ENCODE measurements around the gene SVEP1. TPM values are rescaled to one million over a fixed set of nuclear protein-coding genes. Genes with fewer than 3 reads are reported as not detected.
"Not testable (repeated sequence)": the region's sequence is repeated elsewhere in the genome, so short reads cannot be mapped to it uniquely, and the experiment has no call there.

Gene SVEP1
- total RNA-seq, 1 experiment from 2014 or later = 1.3 TPM

DNA sequence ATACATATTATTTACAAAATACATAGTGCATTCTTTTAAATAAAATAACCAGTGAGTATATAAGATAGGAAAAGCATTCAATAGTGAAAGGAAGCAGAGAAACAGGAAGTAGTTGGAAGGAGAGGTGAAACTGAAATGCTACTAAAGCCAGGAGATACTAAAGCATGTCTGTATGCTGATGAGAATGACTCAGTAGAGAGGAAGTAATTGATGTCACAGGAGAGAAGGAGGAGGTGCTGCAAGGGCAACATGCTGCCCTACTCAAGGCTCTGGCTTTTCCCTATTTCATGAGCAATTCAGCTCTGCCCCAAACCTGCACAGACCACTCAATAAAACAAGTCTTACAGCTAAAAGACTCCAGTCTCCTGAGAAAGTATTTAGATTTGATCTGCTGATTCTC lies 133.4 kb downstream of the SVEP1 start:
- DNase-seq (ENCODE audit: low read depth) = peak; percentile 23

DNA sequence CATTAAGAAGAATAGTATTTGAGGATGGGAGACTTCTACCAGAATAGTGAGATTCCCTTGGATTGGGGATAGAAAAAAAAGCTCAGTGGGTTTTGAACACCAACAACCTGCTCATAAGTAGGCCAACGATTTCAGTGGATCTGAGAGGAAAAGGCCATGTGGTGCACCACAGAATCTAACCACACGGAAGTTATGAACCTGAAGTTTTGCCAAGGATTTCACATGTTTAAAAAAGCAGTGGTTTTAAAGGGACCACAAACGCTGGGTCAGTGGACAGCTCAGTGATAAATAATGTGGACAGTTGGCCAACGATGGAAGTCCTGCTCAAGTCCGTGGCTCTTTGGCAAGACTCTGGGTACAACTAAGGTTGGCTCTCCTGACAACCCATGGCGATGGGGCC lies 134.6 kb downstream of the SVEP1 start:
- DNase-seq (ENCODE audit: low read depth) = peak; percentile 97

DNA sequence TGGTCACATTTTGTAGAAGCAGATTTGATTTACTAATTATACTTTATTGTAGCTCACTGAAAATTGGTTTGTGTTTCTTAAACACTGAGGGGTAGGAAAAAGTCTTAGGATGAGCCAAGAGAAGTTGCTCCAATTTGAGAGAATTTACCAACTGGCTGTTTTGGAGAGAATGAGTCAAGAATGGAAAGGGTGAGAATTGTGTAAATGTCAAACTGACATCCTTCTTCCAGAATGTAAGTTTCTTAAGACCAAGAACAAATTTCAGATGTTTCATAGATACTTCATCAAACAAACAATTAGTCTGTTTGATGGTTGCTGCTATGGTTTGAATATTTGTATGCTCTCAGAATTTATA lies 135.7 kb downstream of the SVEP1 start:
- DNase-seq (ENCODE audit: low read depth) = peak; percentile 87

DNA sequence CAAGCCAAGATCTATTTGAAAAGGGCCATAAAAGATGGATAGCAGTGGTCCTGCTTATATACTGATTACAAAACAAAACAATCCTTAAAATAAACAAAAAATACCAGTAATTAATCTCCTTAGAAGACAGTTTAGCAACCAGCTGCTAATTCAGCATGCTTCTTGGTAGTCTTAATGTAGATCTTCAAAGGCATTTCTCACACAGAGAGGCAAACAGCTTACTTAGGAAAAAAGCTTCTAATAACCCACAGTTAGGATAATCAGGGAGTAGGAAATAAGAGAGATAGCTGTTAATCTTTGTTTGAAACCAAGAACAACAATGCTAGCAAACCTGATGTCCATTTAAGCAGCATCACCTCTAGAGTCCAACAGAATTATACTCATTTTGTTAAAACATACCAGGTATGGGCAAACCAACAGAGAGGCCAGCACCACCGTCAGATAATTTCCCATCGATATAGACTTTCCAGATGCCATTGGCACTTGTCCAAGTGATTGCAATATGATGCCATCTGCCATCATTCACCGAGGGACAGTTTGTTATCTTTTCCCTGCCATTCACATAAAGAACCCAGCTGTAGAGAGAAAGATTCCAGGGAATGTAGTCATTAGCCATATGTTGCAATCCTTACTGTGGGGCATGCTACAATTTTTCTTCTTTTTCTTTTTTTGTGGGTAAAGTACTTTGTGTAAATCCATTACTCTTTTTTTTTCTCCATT lies 136.2 kb downstream of the SVEP1 start:
- peak; percentile 92 for DNase-seq (ENCODE audit: low read depth)

DNA sequence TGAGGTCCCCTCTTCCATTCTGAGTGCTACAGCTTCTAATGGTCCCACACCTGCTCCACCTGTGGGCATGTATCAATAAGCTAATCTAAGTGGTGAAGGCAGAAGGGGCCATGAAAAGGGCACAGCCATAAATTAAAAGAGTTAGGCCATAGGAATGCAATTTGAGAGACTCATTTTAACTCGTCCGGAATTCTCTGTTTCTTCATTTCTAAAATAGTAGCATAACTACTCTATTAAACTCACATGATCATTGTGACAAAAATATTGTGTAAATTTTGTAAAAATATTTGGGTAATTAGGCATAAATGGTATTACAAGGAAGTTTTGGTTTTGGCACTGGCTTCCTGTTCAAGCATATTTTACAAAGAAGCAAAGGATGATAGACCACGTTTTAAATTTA lies 138.7 kb downstream of the SVEP1 start:
- no peak for DNase-seq (ENCODE audit: low read depth)

DNA sequence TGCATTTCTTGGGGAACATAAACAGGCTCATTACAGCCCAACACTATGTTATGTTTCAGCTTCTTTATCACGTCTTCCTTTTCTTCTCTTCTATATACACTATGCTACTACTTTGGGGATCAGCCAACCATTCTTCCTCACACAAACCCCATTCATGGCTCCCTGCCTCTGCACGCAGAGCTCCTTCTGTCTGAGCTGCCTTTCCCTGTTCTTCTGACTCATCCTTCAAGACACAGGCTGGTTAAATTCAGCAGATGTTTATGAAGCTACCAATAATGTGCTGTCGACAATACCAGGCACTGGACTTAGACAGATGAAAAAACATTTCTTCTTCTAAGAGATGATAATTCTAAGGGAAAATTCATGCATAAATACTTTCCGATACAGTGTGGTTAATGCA lies 139.4 kb downstream of the SVEP1 start:
- DNase-seq (ENCODE audit: low read depth) = peak; percentile 84

DNA sequence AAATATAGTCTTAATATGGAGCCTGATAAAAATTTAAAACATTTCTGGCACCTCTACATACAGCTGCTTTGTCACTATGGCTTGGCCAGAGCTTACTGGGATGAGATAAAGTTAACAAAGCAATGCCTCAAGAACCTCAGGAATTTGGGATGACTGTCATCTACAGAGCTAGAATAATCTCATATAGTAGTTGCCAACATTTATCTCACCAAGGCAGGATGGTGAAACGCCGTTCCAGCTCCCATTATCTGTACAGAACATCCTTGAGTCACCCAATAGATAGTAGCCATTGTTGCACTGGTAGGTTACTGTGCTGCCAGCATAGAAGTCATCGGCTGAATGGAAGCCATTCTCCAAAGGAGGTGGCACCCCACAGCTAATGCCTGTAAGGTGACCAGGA lies 147.3 kb downstream of the SVEP1 start:
- peak; percentile 60 for DNase-seq (ENCODE audit: low read depth)

DNA sequence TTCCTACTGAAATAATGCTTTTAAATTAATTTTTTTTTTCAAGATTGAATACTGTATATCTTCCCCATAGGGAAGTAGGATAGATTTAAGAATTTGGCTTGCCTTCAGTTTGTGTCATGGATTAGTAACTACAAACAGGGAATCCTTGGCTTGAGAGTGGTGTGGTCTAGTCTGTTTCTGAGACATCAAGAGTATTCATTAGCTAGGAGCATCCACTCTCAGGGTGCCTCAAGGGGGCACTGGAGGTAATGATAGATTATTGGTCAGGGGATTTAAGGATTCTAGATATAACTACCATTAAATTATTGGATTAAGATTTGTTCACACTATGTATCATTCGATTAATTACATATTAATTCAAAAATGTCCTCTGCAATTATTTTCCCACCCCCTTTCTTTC lies 150.1 kb downstream of the SVEP1 start:
- DNase-seq (ENCODE audit: low read depth) = peak; percentile 26

DNA sequence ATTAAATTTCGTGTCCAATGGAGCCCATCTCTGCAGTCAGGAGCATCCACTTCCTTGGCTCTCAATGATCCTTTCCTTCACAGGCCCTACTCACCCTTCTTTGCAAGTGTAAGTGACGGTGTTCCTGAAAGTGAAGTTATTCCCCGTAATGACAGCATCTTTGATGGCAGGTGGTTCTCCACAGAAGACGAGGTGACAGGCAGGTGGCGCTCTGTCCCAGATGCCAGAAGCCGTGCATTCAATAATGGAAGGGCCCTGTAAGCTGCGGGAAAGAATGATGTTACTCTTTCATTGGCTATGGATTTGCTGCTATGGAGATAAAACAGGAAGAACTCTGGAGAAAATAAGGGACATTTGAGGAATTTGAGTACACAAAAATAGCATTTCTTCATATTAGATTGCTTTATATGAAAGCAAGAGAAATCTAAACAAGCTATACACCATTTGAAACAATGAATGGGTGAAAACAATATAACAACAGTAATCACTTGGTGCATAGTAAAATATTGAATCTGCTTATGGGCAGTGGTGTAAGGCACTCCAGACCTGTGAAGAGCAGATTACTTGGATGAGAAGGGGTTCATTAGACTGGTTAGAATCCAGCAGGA lies 151.9 kb downstream of the SVEP1 start:
- peak; percentile 51 for DNase-seq (ENCODE audit: low read depth)

DNA sequence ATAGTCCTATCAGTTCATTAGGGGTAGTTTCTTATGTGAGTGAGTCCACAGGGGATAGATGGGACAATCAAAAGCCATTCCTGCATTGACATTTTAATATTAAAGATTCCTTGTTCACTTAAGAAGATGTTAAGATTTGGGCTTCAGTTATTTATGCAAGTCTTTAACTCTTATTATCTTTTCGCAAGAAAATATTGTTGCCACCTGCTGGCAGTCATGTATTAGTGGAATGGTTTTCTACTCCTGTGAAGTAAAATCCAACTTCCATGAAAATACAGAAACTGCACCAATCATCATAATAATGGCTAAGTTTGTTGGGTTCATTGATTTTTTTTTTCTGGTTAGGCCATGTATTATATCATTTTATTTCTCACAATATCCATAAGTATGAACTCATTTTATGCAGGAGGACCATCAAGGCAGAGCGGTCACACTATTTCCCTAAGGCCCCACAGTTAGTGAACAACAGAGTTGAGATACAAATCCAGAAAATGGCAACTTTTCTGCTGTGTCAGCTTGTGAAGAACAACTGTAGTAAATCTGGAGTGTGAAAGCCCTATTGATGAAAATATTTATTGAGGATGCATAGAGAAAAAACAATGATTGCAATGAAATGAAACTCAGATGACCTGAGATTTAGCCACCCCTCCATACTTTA lies 153.4 kb downstream of the SVEP1 start:
- peak; percentile 32 for DNase-seq (ENCODE audit: low read depth)

DNA sequence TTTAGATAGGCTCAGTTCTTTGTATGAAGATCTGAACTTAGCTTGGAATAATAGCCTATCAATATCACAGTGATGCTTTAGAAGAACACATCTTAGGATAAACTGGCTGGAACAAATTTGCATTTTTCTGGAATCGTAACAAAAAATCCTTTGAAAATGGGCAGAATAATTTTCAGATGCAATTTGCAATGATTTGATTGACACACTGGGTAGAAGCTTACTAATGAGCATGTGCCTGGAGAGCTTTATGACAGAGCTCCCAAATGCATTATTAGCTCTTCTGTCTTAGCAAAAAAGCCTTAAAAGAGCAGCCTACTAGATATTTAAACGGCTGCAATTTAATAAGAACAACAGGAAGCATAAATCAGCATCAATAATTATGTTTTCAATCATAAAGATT lies 165.1 kb downstream of the SVEP1 start:
- DNase-seq (ENCODE audit: low read depth) = no peak

DNA sequence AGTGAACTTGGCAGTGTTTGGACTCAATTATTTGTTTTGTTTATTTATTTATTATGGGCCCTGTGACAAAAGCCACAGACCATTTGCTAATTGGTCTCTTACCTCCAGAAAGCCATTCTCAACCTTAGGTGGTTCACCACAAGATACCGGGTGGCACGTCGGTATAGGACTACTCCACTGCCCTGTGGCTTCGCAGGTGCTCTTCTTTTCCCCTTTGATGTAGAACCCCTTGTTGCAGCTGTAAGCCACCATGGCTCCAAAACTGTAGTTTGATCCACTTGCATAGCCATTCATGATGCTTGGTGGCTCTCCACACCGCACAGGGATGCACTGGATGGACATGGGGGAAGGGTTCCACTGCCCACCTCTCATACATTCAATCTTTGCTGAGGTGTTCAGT lies 168.6 kb downstream of the SVEP1 start:
- no peak for DNase-seq (ENCODE audit: low read depth)

DNA sequence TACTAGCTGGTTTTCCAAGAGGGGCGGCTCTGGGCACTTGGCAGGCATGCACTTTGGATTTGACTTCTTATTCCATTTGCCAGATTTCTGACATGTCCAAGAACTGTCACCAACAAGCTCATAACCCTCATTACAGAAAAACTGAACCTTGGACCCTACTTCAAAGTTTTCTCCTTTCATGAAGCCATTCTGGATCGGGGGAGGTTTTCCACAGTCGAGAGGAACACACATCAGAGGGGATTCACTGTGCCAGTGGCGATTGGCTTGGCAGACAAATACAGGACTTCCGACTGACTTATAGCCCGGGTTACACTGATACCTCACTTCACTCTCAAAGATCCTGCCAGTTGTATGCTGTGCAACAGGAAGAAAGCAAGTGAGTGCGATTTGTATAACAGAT lies 170.9 kb downstream of the SVEP1 start:
- DNase-seq (ENCODE audit: low read depth) = no peak

DNA sequence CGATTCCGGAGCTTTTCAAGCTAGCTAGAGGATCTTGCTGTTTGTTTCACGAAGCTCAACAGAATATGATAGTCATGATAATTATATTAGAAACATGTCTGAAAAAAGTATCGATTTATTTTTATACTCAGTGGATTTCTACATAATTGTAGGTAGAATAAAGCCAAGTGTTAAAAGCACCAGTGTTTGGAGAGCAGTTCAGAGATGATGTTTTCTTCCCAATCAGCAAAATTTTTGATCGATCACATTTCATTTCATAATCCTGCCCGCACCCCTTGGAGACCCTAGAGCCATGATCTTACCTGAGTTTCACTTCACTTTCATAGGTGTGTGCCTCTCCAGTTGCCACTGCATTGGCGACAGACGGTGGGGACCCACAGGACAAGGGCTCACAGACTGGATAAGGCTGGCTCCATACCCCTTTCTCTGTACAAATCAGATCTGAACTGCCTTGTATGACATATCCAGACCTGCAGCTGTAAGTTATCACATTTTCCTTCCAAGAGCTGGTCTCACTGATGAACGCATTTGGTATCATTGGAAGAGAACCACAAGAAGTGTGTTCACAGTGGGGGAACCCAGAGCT lies 173.6 kb downstream of the SVEP1 start:
- DNase-seq (ENCODE audit: low read depth) = no peak

DNA sequence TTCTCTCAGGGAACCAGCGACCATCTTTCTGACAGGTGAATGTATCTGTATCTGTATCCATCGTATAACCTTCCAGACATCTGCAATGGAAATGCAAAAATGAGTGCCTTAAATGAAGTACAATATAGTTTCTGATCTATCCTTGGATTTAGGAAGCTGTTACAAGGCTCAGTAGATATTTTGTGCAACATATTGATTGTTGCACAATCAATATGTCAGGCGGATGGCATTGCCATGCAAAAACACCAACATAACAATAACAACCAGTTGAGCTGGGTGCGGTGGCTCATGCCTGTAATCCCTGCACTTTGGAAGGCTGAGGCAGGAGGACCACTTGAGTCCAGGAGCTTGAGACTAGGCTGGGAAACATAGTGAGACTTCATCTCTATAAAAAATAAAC lies 175.1 kb downstream of the SVEP1 start:
- DNase-seq (ENCODE audit: low read depth) = no peak

DNA sequence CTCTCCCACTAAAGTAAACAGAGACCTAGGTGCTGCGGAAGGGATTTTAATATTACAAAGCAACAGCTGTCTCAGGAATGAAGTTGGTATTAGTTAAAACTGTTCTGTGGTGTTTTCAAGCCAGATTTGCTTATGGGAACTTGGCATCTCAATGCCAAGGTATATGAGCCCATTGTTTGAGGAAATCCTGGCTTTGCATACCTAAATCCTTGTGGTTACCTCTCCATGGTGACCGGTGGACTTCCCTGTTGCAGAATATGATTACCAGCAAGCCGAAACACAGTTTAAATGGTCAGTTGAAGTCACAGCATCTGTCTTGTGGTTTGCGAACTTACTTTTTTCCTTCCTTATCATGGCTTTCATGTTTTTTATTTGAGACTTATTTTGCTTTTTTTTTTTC lies 179.6 kb downstream of the SVEP1 start:
- no peak for DNase-seq (ENCODE audit: low read depth)

DNA sequence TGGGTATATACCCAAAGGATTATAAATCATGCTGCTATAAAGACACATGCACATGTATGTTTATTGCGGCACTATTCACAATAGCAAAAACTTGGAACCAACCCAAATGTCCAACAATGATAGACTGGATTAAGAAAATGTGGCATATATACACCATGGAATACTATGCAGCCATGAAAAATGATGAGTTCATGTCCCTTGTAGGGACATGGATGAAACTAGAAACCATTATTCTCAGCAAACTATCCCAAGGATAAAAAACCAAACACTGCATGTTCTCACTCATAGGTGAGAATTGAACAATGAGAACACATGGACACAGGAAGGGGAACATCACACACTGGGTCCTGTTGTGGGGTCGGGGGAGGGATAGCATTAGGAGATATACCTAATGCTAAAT lies 180.5 kb downstream of the SVEP1 start:
- DNase-seq (ENCODE audit: low read depth) = not testable (repeated sequence)

DNA sequence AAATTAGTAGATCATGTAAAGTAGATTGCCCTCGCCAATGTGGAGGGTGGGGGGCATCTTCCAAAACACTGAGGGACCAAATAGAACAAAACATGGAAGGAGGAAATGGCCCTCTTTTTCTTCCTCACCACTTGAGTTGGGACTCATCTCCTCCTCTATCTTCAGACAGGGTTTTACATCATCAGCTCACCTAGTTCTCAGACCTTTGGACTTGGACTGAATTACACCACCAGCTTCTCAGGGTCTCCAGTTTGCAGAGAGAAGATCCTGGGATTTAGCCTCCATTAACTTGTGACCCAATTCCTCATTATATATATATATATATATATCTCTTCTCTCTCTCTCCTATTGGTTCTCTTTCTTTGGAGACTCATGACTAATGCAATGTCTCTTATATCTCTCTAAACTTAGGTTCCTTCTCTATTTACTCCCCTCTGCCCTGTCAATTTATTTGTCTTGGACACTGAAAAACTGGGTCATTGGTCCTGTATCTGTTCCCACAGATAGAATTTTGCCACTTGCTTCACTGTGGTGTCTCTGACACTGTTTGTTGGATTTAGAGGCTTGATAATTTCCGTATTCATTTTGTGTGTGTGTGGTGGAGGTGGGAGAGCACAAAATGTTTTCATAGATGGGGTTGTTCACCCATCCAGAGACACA lies 187.6 kb downstream of the SVEP1 start:
- DNase-seq (ENCODE audit: low read depth) = no peak

DNA sequence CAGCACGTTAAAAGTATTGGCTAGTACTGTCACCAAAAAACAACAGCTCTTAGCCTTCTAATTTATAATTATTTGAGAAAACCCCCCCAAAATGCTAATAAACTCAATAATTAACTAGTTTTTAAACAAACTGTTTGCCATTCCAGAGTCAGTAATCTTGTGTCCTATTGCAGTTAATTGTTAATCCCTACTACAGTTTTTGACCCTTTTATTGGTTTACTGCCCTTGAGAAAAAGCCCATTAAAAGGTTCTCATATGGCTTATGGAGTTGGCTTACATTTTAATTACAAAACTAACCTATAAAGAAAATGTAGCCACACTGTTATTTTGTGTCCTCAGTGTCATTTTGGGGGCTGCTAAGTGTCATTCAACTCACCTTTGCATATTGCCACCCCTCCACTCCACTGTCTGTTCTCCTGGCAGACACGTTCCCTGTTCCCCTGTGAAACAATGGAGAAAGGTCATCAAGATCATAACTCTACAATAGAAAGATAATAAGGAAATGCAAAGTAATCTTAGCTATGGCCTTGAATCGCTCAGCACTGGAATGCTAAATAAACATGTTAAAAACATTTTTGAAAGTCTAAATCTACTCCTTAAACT lies 190.3 kb downstream of the SVEP1 start:
- DNase-seq (ENCODE audit: low read depth) = no peak

DNA sequence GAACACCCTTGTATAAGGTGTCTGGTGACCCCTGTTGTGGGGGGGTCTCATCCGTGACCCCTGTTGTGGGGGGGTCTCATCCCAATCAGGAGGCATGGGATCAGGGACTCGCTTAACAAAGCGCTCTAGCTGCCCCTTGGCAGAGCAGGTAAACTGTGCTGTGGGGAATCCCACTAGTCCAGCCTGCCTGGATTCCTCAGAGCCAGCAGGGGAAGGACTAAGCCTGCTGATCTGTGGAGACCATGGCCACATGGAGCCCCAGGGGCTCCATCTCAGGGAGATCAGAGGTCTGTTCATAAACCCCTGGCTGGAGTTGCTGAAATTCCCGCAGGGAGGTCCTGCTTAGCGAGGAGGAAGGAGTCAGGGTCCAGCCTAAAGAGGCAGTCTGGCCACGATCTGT lies 196.1 kb downstream of the SVEP1 start:
- DNase-seq (ENCODE audit: low read depth) = no peak

DNA sequence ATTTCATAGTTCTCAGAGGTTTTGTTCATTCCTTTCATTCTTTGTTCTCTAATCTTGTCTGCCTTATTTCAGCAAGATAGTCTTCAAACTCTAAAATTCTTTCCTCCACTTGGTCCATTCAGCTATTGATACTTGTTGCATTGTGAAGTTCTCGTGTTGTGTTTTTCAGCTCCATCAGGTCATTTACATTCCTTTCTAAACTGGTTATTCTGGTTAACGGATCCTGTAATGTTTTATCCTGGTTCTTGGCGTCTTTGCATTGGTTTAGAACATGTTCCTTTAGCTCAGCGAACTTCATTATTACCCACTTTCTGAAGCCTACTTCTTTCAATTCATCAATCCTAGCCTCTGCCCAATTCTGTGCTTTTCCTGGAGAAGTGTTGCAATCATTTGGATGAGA lies 196.8 kb downstream of the SVEP1 start:
- DNase-seq (ENCODE audit: low read depth) = no peak
